HG03520 (cell line): ENCODE measurements around the gene ZBTB16.

Experiments used
- ATAC-seq: cut with Tn5 transposase; IDR thresholded peaks from one replicate; pipeline ENCODE4 v1.9.1; 2021; ENCODE audit warnings: mild to moderate bottlenecking, moderate library complexity; ENCODE audit not compliant: unreplicated experiment

Gene ZBTB16

GRCh38 chr11:114059278-114059983 lies at the start of gene ZBTB16:
TSS of gene ZBTB16 (plus strand) at chr11:114059711. CDS start at chr11:114063301, 3,590 bp downstream.
- ATAC-seq: no peak

DNA sequence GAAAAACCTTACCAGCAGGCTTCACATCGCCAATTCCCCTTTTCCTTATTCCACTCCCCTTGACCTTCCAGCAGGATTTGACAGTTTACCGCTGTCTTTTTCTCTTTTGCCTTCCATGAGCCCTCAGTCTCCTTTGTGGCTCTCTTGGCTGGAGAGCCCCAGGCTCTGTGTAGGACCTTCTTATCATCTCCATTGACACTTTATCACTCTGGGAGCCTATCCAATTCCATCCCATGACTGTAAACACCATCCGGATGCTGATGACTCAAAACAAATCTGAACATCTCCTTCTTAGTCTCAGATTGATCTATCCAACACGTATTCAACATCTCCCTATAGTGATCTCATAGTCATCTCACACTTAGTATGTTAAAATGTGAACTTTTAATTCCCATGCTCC lies 48.6 kb upstream of the ZBTB16 start:
- ATAC-seq: no peak

DNA sequence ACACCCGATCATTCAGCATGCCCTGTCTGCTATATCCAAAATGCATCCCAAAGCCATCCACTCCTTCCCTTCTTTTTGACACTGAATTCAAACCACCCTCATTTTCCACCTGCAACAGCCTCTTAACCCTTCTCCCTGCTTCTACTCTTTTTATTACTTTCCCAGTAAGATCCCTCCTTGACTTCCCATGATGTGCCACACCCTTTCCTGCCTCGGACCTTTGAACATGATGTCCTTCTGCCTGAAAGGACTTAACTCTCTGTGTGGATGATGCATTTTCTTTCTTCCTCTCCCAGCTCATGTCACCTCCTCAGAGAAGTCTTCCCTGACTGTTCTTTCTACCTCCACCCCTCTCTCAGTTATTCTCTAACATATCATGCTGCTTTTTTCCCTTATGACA lies 48.1 kb upstream of the ZBTB16 start:
- no peak for ATAC-seq

- no peak for ATAC-seq
Observed at GRCh38 chr11:114015117-114015516, 44.4 kb upstream of the ZBTB16 start.

- ATAC-seq: no peak
Observed at GRCh38 chr11:114016986-114017385, 42.5 kb upstream of the ZBTB16 start.

- no peak for ATAC-seq
Observed at GRCh38 chr11:114017723-114018122, 41.8 kb upstream of the ZBTB16 start.

DNA sequence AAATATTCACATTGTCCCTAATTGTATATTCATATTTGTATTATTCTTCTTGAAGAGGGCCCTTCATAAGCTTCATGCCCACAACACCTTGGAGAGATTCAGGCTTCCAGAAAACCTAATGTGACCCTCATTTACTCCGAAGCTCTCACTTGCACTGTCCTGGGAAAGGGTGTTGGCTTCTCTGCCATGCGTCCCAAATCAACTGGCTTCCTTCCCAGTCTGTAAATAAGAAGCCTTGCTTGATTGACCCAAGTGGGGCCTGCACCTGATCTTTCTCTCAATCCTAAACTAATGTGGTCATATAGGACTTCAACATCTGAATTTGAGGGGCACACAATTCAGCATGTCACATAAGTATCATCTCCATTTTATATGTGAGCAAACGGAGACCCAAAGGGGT lies 40.5 kb upstream of the ZBTB16 start:
- ATAC-seq: no peak

DNA sequence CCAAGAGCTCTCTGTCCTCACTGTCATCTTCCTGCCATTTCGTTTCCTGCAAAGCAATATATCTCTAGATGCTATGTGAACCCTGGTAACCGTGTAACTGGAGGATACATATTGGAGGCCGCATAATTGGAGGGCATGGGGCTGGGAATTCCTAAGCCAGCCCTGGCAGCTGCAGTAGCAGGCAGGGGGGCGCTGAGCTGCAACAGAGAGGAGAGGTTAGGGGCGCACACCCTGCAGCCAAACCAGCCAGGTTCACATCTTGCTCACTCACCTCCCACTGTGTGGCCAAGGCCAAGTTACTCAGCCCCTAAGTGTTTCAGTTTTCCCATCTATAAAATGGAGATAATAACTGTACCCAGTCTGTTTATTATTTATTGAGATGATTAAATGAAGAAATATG lies 39.9 kb upstream of the ZBTB16 start:
- no peak for ATAC-seq

DNA sequence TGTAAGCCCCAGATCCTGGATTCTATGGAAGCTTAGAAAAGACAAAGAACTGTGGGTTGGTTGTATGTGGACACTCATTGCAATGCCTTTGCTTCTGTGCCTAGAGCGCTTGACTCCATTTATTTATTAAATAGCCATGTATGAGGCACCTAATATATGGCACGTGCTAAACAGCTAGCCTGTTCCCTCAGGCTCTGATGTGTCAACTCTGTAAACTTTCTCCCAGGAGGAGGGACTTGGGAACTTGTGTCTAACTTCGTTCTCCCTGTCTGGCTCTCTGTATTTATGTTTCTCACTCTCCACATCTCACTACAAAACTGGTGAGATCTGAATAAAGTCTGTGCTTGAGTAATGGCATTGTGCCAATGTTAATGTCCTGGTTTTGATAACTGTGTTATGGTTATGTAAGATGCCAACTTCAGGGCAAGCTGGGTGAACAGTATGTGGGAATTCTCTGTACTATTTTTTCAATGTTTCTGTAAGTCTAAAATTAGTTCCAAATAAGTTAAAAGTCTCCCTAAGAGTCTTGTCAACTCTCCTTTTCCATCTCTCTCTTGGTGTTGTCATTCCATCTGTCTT lies 34.1 kb upstream of the ZBTB16 start:
- no peak for ATAC-seq

DNA sequence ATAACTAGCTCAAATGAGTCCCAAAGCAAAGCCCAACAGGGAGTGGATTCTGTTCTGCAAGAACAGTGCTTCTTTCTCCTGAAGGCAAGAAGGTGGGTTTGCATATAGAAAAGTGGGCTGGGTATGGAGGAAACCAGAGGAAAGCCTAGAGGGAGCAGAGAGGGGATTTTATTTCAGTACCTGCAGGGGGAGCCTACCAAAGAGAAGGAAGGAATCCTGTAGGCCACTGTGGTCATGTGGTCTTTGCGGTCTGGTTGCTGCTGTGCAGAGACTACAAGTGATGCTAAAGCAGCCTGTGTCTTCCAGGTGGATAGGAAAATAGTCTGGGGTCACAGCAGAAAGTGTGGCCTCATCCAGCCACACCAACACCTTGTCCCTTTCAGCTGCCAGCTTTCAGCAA lies 33.2 kb upstream of the ZBTB16 start:
- no peak for ATAC-seq

- ATAC-seq: no peak
Observed at GRCh38 chr11:114027391-114027790, 32.1 kb upstream of the ZBTB16 start.

GRCh38 chr11:114027926-114028325 lies 31.6 kb upstream of the ZBTB16 start:
- no peak for ATAC-seq

GRCh38 chr11:114031246-114031966 lies 28.1 kb upstream of the ZBTB16 start:
- no peak for ATAC-seq

GRCh38 chr11:114031967-114032320 lies 27.6 kb upstream of the ZBTB16 start:
- ATAC-seq: no peak

DNA sequence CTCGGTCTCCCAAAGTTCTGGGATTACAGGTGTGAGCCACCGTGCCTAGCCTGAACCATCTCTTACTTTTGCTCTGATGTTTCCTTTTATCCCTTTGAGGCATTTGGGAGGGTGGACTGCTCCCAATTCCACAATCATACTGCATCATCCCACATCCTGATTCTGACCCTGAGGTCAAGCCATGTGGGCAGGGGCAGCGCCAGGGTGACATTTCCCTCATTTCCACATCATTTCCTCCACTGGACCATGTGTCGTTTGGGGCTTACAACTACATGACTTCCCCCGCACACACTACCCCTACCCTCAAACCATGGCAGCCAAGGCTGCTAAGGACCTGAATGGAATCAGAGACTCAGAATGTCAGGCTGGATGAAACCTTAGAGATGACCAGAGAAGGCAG lies 26.4 kb upstream of the ZBTB16 start:
- ATAC-seq: no peak

GRCh38 chr11:114033572-114033971 lies 25.9 kb upstream of the ZBTB16 start:
- no peak for ATAC-seq

DNA sequence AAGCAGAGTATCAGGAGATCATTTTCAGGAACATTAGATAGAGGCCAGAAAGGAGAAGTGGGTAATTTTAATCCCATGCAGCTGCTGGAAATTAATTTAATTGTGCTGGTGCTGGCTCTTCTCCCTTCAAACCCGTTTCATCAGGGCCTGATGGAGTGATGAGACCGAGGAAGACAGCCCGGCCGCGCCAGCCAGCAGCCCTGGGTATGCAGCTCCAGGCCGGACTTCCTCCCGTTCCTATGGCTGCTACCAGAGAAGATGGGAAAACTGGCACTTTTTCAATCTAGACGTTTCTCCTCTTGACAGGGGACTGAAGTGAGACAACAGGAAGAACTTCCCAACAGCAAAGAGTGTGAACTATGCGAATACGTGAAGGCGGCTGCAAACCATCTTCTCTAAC lies 24.6 kb upstream of the ZBTB16 start:
- ATAC-seq: no peak

DNA sequence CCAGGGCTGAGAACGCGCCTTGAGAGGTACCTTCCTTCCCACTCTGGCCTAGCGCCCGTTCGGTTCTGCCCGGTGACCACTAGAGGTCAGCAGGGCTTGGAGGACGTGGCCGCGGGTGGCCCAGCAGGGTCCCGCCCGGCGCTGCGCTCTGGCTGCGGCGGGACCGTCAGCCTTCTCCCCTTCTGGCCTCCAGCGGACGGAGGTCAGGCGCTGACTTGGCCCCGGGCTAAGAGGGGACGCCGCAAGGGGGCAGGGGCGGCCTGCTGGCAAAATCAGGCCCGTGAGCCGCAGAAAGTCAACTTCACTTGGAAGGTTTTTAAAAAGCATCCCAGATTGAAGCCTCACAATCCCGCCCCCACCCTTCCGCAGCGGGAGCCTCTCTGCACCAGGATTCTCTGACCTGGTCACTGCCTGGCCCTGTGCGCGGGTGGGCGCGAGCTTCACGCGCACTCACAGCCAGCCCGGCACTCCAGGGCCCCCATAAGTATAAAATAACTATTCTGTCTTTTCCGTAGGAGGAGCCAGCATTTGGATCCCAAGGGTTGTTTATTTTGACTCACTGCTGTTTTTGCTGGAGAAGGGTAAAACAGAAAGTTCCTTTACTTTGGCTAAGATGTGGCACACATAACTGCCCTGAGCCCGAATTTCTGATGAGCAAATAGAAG lies 23.2 kb upstream of the ZBTB16 start:
- ATAC-seq: no peak

DNA sequence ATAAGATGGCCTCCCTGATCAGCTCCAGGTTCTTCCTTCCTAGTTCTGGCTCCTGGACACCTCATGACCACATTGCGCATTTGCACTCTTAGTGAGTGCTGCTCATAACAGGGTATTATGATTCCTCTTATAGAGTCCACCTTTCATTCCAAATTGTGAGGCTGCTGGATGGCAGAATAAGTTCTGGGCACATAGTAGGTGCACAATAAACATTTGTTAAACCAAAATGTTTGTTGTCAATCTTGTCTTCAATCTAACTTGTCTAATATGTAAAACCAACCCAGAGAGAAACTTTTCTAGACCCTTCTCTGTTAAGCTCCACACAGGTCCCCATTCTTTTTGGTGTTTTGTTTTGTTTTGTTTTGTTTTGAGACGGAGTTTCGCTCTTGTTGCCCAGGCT lies 22.6 kb upstream of the ZBTB16 start:
- ATAC-seq: no peak

GRCh38 chr11:114039551-114039950 lies 20.0 kb upstream of the ZBTB16 start:
- ATAC-seq: no peak

- ATAC-seq: no peak
Observed at GRCh38 chr11:114040706-114041211, 18.8 kb upstream of the ZBTB16 start.

- no peak for ATAC-seq
Observed at GRCh38 chr11:114042234-114042633, 17.3 kb upstream of the ZBTB16 start.
